ENCODE data around the gene POLR2H.
A peak's percentile ranks its signal among the peaks of the same experiment; 100 is the strongest.

POLR2H gene

DNA sequence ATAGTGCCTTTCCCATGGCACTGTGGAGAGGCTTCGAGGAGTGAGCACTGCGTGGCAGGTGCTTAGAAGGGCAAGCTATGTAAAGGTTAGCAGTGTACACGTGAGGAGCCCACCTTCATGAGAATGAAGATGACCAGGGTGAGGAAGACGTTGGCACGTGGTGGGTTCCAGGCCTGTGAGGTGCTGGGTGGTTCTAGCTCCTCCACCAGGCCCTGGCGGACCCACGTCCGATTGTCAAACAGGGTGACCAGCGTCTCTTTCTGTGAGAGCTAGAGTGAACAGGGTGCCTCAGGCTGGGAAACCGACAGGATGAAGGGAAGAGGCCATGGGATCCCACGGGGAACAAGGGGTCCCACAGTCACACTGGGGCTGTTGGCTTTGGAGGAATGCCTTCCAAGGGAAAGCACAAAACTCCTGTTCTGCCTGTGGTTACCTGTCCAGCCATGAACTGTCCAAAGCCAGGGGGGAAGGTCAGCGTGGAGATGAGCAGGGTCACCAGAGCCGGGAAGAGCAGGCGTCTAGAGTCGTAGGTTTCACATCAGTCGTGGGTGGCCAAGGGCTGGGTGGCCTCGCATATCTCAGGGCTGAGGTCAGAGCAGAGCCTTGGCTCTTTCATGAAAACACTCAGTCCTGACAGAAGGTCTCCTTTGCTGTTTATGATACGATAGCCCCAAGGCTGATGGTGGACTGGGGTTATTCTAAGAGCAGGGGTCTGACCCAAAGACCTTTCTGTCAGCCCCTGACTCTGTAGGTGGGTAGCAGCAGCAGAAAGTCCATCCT, 6.1 kb upstream of the POLR2H start:
- TF ChIP-seq, protein P1, sequence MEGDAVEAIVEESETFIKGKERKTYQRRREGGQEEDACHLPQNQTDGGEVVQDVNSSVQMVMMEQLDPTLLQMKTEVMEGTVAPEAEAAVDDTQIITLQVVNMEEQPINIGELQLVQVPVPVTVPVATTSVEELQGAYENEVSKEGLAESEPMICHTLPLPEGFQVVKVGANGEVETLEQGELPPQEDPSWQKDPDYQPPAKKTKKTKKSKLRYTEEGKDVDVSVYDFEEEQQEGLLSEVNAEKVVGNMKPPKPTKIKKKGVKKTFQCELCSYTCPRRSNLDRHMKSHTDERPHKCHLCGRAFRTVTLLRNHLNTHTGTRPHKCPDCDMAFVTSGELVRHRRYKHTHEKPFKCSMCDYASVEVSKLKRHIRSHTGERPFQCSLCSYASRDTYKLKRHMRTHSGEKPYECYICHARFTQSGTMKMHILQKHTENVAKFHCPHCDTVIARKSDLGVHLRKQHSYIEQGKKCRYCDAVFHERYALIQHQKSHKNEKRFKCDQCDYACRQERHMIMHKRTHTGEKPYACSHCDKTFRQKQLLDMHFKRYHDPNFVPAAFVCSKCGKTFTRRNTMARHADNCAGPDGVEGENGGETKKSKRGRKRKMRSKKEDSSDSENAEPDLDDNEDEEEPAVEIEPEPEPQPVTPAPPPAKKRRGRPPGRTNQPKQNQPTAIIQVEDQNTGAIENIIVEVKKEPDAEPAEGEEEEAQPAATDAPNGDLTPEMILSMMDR (IDR thresholded peaks at IDR 0.05; ENCODE audit: low read depth, low read length, missing control alignments), result no peak
- H3K4me3 ChIP-seq (replicated peaks; ENCODE audit: low read depth, low read length), result no peak overlapping the region
- no peak for DNase-seq (ENCODE audit: extremely low read depth, low read depth)

DNA sequence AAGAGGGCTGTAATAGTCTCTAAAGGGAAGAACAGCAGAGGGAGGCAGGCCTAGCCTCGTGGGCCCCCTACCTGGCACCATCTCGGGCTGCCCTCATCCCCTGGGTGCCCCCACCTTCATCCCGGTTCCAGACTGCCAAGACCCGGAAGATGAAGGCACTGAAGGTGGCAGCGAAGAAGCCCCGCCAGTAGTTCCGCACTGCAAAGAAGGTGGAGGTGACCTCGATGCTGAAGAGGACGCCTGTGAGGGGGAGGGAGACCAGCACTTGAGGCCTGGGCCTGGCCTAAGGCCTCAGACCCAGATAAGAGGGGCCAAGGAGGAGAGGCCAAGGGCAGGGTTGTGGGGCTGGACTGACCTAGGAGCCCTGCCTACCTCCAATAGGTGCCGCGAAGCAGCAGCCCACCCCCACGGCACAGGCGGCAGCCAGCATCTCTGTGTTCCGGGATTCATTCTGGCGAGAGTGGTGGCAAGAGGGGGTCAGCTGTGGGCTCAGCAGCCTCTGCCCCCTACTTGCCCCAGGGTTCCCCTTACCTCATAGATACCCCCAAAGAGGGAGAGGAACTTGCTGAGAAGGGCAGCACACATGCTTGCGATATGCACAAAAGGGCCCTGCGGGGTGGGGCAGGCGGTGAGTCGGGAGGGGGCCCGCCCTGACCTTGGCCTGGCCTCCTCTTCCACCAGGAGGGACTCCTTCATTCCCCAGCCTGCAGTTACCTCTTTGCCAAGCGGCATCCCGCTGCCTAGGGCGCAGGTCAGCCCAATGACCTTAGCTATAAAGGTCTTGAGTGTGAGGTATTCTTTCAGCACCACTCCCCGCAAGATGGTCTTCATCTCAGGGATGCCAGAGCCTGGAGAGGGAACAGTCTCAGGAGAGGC, 4.0 kb upstream of the POLR2H start:
- no peak for DNase-seq (ENCODE audit: extremely low read depth, low read depth)
- no peak overlapping the region for H3K4me3 ChIP-seq (replicated peaks; ENCODE audit: low read depth, low read length)
- TF ChIP-seq, protein P1 (IDR thresholded peaks at IDR 0.05; ENCODE audit: low read depth, low read length, missing control alignments), result no peak

DNA sequence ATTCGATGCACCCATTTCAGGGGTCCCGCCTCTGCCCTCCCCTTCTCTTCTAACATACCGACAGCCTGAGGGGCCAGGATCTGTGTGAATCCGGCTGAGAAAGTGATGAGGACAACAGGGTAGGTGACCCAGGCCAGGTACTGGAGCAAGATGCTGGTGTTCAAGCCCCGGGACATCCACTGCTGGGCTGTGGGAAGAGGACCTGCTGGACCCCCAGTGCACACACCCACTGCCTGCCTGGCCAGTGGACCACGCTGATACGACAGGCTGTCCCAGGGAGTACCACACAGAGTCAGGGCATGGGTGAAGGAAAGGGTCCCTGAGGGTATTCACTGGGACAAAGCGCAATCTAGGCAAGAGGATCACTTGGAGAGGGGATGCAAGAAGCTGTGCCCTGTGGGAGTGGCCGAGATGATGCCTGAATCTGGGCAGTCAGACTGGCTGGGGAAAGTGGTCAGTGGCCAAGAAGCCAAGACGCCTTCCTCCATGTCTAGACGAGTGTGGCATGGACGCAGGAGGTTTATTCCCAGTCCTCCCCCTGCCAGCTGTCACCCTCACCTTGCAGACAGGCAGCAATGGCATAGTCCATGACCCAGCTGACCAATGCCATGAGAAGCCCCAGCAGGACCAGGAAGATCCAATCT, 3.3 kb upstream of the POLR2H start:
- H3K4me3 ChIP-seq (replicated peaks; ENCODE audit: low read depth, low read length), result no peak overlapping the region
- TF ChIP-seq, protein P1 (IDR thresholded peaks at IDR 0.05; ENCODE audit: low read depth, low read length, missing control alignments), result no peak
- DNase-seq (ENCODE audit: extremely low read depth, low read depth), result no peak

DNA sequence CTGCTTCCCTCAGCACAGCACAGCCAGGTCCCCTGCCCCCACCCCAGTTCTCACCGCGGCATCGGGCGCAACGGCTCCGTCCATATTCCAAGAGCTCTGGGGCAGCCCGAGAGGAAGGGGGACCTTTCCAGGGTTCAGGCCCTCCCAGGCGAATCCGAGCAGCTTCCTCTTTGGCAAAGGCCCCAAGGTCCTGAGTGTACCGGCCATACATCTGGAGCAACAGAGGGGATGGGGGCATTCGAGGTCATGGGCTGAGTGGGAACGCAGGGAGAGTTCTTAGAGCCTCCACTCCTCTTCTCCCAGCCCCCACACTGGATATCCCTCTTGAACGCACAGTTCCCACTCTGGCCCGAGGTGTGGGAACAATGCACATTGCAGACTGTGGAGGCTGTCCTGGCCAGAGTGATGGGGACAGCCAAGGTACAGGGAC, 2.6 kb upstream of the POLR2H start:
- DNase-seq (ENCODE audit: extremely low read depth, low read depth), result no peak
- TF ChIP-seq, protein P1 (IDR thresholded peaks at IDR 0.05; ENCODE audit: low read depth, low read length, missing control alignments), result no peak
- H3K4me3 ChIP-seq (replicated peaks; ENCODE audit: low read depth, low read length), result no peak overlapping the region

DNA sequence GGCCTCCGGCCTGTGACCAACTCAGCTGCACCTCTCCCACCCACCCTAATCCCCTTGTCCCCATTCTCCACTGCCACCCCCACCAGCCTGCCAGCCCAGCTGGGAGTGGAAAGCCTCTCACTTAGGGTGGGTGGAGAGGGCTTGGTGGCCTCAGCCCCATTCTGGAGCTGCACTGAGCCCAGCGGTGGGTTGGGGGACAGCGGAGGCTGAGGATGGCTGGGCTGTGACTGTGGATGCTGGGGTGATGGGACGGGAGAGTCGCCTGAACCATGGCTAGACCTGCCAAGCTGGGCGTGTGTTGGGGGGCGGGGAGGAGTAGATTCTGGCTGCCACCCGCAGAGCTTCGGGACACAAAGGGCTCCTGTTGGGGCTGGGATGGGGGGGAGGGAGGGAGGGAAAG, 1.9 kb upstream of the POLR2H start:
- DNase-seq (ENCODE audit: extremely low read depth, low read depth), result no peak
- peak overlapping the region; percentile 71 for H3K4me3 ChIP-seq (replicated peaks; ENCODE audit: low read depth, low read length)
- TF ChIP-seq, protein P1 (IDR thresholded peaks at IDR 0.05; ENCODE audit: low read depth, low read length, missing control alignments), result no peak

DNA sequence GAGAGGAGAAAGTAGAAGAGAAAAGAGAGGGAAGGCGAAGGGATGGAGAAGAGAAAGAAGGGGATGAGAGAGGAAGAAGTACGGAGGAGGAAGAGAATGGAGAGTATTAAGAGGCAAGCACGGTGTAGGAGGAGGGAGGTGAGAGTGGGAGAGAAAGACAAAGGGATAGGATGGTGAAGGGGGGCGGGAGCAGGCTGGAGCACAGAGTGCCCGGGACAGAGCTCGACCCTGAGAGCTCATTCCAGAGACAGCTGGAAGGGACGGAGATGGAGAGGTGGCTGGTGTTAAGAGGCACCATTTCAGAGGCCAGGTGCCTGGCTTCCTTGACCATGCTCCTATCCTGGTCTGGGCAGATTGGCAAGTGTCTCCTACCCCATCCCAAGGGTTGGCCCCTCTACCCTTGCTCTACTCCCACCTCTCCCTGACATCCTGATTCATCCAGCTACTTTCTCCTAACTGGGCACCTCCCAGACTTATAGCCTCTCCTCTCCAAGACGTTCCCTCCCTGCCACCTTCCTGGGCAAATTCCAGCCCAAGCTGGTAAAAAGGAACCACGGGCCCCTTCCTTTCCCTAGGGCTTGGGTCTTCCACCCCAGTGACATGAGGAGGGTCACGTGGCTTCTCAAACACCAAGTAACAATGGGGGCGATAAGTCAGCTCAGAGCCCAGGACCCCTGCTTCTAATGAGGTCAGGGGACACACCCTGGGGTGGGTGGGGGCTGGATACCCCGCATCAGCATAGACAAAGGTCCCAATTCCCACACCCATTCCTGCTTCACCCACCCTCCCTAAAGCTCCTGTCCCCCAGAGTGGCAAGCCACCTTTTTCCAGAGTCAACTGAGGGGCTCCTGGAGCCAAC, 1.2 kb upstream of the POLR2H start:
- H3K4me3 ChIP-seq (replicated peaks; ENCODE audit: low read depth, low read length), result peak overlapping the region; percentile 71
- TF ChIP-seq, protein P1 (IDR thresholded peaks at IDR 0.05; ENCODE audit: low read depth, low read length, missing control alignments), result no peak
- DNase-seq (ENCODE audit: extremely low read depth, low read depth), result no peak

Measured in HFF-Myc (cell line).